CD1c-positive myeloid dendritic cell (primary cell): ENCODE measurements around the gene SDC3.
A peak's percentile ranks its signal among the peaks of the same experiment; 100 is the strongest.
"Not testable (repeated sequence)": the region's sequence is repeated elsewhere in the genome, so short reads cannot be mapped to it uniquely, and the experiment has no call there.

Source experiments
- DNase-seq: peaks from one replicate; pipeline ENCODE4 v3.0.0-alpha.2; 2016; ENCODE audit errors: extremely low spot score

SDC3 gene, protein sequence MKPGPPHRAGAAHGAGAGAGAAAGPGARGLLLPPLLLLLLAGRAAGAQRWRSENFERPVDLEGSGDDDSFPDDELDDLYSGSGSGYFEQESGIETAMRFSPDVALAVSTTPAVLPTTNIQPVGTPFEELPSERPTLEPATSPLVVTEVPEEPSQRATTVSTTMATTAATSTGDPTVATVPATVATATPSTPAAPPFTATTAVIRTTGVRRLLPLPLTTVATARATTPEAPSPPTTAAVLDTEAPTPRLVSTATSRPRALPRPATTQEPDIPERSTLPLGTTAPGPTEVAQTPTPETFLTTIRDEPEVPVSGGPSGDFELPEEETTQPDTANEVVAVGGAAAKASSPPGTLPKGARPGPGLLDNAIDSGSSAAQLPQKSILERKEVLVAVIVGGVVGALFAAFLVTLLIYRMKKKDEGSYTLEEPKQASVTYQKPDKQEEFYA

GRCh38 chr1:30908696-30909364, at the start of gene SDC3:
SDC3 (minus strand) TSS chr1:30908758; CDS start chr1:30908586, 172 bp downstream.
- DNase-seq: peak; percentile 52

GRCh38 chr1:30957560-30958222, 49.1 kb upstream of the SDC3 start:
- no peak for DNase-seq

GRCh38 chr1:30955448-30956015, 47.0 kb upstream of the SDC3 start:
- DNase-seq: no peak

DNA sequence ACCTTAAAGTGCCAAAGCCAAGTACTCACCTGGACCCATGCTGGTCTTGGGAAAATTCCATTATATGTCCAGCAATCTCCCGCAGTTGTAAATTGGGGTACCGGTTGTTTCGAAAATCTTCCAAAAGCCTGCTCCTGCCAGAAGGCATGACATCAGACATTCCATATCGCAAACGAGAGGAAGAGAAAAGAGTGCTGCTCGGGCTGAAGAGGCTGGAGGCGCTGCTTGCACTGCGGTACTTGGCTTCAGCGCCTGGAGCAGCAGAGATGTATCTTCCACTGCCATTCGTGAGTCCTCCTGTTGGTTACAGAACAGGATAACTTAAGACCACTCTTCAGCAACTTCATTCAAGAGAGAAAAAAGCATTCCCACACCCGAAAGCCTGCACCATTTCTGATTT, 45.1 kb upstream of the SDC3 start:
- no peak for DNase-seq

GRCh38 chr1:30952098-30952497, 43.5 kb upstream of the SDC3 start:
- no peak for DNase-seq

DNA sequence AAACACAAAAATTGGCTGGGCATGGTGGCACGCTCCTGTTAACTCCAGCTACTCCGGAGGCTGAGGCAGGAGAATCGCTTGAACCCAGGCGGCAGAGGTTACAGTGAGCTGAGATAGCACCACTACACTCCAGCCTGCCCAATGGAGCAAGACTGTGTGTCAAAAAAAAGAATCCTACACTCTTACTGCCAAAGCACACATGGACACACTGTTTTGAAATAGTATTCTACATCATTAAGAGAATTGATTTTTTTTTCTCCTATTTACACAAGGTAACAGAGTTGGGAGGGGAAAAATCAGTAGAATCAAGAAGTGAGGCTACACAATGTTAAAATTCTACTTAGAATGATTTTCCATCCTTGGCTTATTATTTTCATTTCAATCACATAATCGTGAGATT, 42.1 kb upstream of the SDC3 start:
- no peak for DNase-seq

DNA sequence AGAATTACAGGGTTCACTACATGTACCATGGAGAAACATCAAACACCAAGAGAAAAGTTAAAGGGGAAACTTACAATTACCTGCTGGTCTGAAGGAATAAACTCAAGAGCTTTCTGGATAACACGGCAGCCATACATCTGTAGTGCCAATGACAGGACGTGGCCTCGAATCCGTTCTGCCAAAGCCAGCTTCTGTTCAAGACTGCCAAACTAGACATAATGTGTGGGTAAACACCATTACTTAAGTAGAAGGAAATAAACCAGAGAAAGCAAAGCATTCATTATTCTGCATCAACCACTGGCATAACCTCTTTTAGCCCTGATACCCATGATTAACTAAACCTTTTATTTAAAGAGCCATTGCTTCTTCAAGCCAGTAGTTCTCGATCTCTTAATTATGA, 41.5 kb upstream of the SDC3 start:
- DNase-seq: no peak

DNA sequence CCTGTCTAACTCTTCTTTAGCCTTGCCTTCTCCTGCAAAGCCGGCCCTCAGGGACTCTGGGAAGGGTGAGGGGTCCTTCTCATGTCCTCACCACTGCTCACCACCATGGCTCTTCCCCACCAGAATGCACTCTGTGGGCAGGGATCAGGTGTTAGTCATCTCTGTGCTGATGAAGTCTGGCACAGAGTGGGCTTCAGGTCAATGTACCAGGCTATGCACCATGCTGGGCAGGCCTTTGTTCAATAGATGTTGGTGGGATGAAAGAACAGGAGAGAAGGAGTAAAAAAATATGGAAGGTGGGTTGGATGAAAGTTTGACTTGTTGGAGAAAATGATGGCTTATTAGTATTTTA, 40.9 kb upstream of the SDC3 start:
- DNase-seq: not testable (repeated sequence)

DNA sequence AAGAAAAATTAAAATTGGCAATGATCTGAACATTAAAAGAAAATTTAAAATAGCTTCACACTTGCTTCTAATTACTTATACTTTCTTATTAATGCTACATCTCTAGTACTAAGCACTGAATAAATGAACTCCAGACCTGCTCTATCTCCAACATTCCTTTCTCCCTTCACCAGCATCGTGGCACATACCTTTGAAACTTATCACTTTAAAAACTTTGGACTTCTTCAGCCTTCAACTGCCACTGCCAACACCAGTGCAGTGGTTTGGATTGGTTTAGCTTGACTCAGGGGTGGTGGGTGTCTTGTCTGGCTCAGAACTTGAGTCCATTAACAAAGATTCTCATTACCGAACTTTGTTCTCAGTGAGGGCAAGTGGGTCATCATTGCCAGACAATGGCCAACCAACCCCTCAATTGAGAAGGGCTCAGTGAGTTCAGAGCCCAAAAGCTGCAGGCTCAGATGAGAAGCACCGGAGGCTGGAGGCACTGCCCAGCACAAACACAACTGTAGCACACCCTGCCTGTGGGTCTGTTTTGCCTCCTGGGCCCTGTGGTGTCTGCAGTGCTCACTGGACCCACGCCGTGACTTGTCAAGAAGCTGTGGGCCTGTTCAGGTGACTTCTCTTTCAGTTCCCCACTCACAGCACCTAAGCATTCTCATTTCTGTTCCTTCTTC, 40.4 kb upstream of the SDC3 start:
- not testable (repeated sequence) for DNase-seq

DNA sequence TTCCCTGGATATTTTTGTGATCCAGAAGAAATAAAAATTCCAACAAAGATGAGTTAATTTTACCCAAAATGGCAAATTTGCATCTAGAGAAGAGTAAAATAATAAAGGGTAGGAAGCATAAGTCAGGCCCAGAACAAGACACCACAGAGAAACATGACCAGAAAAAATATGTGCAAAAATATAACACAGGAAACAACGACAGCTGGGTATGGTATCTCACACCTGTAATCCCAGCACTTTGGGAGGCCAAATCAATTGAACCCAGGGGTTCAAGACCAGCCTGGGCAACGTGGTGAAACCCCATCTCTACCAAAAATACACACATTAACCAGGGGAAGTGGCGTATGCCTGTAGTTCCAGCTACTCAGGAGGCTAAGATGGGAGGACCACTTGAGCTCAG, 39.7 kb upstream of the SDC3 start:
- no peak for DNase-seq

GRCh38 chr1:30947212-30947611, 38.7 kb upstream of the SDC3 start:
- no peak for DNase-seq

DNA sequence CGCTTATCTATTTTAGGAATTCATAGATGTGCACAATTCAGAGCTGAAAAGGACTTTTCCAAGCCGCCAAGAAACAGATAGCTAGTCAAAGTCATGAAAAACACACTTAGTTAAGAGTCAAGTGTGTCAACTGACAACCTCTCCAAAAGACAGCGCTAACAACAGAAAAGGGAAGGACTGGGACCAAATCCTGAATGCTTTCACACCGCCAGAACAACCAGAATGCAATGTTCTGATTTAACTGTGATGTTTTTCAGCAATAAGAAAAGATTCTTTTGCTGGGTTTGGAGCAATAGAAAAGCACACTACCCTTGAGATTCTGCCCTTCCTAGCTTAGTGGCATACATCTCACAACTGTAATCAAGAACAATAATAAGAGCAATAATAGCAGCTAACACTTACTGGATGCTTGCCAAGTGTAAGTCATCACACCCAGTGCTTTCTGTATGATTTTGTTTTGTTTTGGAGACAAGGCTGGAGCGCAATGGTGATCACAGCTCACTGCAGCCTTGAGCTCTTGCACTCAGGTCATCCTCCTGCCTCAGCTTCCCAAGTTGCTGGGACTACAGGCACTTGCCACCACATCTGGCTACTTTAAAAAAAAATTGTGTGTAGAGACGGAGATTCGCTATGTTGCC, 33.9 kb upstream of the SDC3 start:
- DNase-seq: no peak

DNA sequence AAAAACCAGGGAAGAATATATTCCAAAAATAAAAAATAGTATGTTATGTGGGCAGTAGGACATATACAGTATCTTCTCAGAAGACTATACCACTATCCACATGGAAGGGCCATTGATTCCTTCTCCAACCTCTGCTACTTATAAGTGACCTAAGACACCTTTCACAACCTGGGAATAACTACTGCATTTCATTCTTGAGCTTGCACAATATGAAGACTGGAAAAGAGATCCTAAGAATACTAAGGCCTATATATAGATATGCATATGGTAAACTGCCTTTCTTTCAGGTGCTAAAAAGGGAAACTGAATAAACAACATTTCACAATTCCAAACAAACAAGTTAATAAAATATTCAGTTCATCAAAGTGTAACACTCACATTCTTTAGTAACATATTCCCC, 32.0 kb upstream of the SDC3 start:
- no peak for DNase-seq

- no peak for DNase-seq
These were observed 28.1 kb upstream of the SDC3 start for GRCh38 chr1:30936541-30937171.

GRCh38 chr1:30935758-30936157, 27.2 kb upstream of the SDC3 start:
- DNase-seq: not testable (repeated sequence)

DNA sequence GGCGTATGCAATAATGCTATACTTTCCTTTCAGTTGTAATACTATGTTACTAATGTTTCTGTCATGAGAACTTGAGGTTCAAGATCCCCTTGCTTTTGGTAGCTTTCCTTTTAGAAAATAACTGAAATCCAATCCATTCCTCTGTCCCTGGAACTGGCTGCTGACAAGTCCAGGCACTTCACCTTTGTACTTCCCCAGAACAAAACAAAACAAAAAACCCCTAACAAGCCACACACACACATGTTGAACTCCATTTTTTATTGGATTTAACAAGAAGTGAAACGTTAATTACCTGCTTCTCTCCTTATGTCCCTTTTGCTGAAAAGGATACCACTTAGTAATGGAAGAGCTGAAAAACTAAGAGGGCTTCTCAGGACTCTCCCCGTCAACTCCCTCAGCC, 26.1 kb upstream of the SDC3 start:
- DNase-seq: no peak

GRCh38 chr1:30933874-30934252, 25.3 kb upstream of the SDC3 start:
- DNase-seq: no peak

GRCh38 chr1:30930631-30931173, 22.1 kb upstream of the SDC3 start:
- DNase-seq: no peak

DNA sequence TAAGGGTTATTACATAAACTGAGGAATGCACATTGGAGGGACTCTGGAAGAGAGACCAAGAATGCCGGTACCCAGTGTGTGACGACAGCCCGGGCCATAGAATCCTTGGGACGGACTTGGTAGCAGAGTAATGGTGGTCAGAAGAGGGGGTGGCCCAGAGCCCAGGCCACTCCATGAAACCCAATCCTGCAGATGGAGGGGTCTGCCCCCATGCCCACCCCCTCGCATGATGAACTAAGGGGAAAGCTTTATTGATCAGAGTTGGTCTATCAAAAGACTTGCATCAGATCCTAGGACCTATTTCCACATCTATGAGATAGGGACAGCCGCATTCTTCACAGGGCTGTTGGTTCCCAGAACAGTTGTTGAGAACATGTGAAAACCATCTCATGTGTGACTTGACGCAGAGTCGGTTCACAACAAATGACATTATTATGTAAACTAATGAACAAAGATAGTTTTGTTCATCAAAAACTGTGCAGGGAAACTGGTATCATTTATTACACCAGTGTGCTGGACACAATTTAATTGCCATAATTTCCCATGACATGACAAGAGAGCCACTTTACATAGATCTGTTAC, 21.5 kb upstream of the SDC3 start:
- no peak for DNase-seq

DNA sequence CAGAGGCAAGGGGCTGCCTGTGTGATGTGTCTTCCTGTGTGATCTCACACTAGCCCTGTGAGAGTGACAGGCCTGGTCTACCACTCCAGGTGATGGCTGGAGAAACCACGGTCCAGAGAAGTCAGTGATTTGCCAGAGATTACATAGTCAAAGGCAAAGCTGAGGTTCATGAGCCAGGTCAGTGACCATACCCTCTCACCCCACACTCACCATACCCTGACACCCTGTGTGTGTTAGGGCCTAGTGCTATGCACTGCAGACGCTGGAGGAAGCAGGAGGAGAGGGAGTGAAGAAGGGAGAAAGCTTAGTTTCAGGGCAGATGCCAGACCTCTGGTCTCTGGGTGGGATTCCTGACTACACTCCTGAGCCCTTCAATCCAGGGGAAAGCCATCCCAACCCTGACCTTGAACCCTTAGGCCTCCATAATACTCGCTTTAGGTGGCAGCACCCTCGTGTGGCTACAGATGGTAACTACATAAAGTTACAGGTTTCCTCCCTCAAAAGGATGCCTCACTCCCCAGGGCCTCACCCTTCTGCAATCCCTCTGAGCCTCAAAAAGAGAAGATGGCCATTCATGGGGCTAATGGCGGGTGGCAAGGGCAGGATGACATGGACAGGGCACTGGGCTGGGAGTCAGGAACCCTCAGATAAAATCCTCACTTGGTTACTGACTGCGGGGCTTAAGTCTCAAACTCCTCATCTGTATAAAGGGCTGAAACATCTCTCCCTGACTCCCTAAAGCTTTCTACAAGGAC, 20.8 kb upstream of the SDC3 start:
- peak; percentile 59 for DNase-seq
